ENCODE data around the gene MMP17.

The MMP17 gene

GRCh38 chr12:131892711-131893604, 64.8 kb downstream of the MMP17 start:
- H3K27ac ChIP-seq, result no peak overlapping the region; the same call in 1 of the 2 replicates
- no peak for TF ChIP-seq CTCF (conservative IDR thresholded peaks at IDR 0.05)

- H3K27ac ChIP-seq, result no peak overlapping the region; the same call in none of the 2 replicates
- TF ChIP-seq CTCF (conservative IDR thresholded peaks at IDR 0.05), result no peak
Measured at GRCh38 chr12:131893605-131894312, 65.6 kb downstream of the MMP17 start.

GRCh38 chr12:131894313-131894860, 66.2 kb downstream of the MMP17 start, which contains the start of gene ULK1:
TSS of gene ULK1 (plus strand) at chr12:131894622. CDS start at chr12:131895002, 380 bp downstream.
- TF ChIP-seq CTCF (conservative IDR thresholded peaks at IDR 0.05), result no peak
- peak within 1 kb of the TSS; percentile 93 for H3K27ac ChIP-seq

GRCh38 chr12:131894981-131895639, 66.9 kb downstream of the MMP17 start:
- peak overlapping the region; percentile 93 for H3K27ac ChIP-seq
- TF ChIP-seq CTCF (conservative IDR thresholded peaks at IDR 0.05), result no peak

GRCh38 chr12:131895640-131896079, 67.5 kb downstream of the MMP17 start:
- peak overlapping the region; percentile 93 for H3K27ac ChIP-seq
- TF ChIP-seq CTCF (conservative IDR thresholded peaks at IDR 0.05), result no peak

- H3K27ac ChIP-seq, result peak overlapping the region; percentile 93
- TF ChIP-seq CTCF (conservative IDR thresholded peaks at IDR 0.05), result no peak
Measured at GRCh38 chr12:131896080-131896810, 68.1 kb downstream of the MMP17 start.
